Smooth muscle cell (in vitro differentiated cells): ENCODE measurements around the gene PDZD2. TPM values are rescaled to one million over a fixed set of nuclear protein-coding genes. Genes with fewer than 3 reads are reported as not detected.

ENCODE experiments used
- DNase-seq: peaks from one replicate; lab custom pipeline; 2025; ENCODE audit not compliant: unreplicated experiment; lab: John Stamatoyannopoulos, UW
- H2AFZ ChIP-seq: fragments of 200-600 bp; sonication (generic); 2 replicates; pipeline ENCODE4 v1.6.0; 2016; ENCODE audit warnings: antibody characterized with exemption, low read depth, mild to moderate bottlenecking
- H3F3A ChIP-seq: fragments of 200-600 bp; sonication (generic); 2 replicates; pipeline ENCODE4 v1.6.0; 2017; ENCODE audit warnings: antibody characterized with exemption, low read depth
- H3K27ac ChIP-seq: fragments of 200-600 bp; sonication (generic); 2 replicates; pipeline ENCODE4 v1.5.1; 2016; ENCODE audit warnings: low read depth, mild to moderate bottlenecking
- H3K27me3 ChIP-seq: fragments of 200-600 bp; sonication (generic); 2 replicates; pipeline ENCODE4 v1.6.1; 2016; ENCODE audit warnings: low read depth, mild to moderate bottlenecking
- H3K36me3 ChIP-seq: fragments of 200-600 bp; sonication (generic); 2 replicates; pipeline ENCODE4 v1.5.1; 2016; ENCODE audit warnings: low read depth
- H3K4me1 ChIP-seq: fragments of 200-600 bp; sonication (generic); 2 replicates; pipeline ENCODE4 v1.5.1; 2016; ENCODE audit warnings: low read depth
- H3K4me2 ChIP-seq: fragments of 200-600 bp; sonication (generic); 2 replicates; pipeline ENCODE4 v1.6.0; 2016; ENCODE audit warnings: mild to moderate bottlenecking
- H3K4me3 ChIP-seq: fragments of 200-600 bp; sonication (generic); 2 replicates; pipeline ENCODE4 v1.5.1; 2016; ENCODE audit warnings: mild to moderate bottlenecking
- H3K79me2 ChIP-seq: fragments of 200-600 bp; sonication (generic); 2 replicates; pipeline ENCODE4 v1.6.0; 2016; ENCODE audit warnings: low read depth, mild to moderate bottlenecking
- H3K9ac ChIP-seq: fragments of 200-600 bp; sonication (generic); 2 replicates; pipeline ENCODE4 v1.6.0; 2016; ENCODE audit warnings: low read depth
- H3K9me3 ChIP-seq: fragments of 200-600 bp; sonication (generic); replicated peaks from 2 replicates; pipeline ENCODE4 v1.5.1; 2016; ENCODE audit warnings: low read depth
- H4K20me1 ChIP-seq: fragments of 200-600 bp; sonication (generic); 2 replicates; pipeline ENCODE4 v1.6.0; 2016; ENCODE audit warnings: low read depth
- CTCF ChIP-seq: fragments of 200-600 bp; sonication (generic); IDR thresholded peaks from 2 replicates; pipeline ENCODE4 v1.5.1; 2017; ENCODE audit warnings: borderline replicate concordance, mild to moderate bottlenecking, antibody characterized with exemption; ENCODE audit not compliant: insufficient read depth, poor library complexity, severe bottlenecking
- WGBS: methylation state at CpG from one replicate; pipeline ENCODE4 v1.1.7; 2016; ENCODE audit warnings: low lambda C conversion rate; 5-methylcytosine and 5-hydroxymethylcytosine counted together
- polyA plus RNA-seq: library from polyadenylated mRNA; unstranded; fragments of >200 nt; fragmentation: Nextera tagmentation; extraction: Ambion mirVana; gene quantifications from 2 replicates; pipeline ENCODE4 v1.2.1, GENCODE V29; 2016
- total RNA-seq: library from RNA; depleted of rRNA; stranded (reverse); fragments of >200 nt; gene quantifications from 2 replicates; pipeline ENCODE4 v1.2.3, GENCODE V29; 2014

The PDZD2 gene
- total and polyA plus RNA-seq, 2 experiments from 2014 or later: 3.2 to 4.1 TPM

DNA sequence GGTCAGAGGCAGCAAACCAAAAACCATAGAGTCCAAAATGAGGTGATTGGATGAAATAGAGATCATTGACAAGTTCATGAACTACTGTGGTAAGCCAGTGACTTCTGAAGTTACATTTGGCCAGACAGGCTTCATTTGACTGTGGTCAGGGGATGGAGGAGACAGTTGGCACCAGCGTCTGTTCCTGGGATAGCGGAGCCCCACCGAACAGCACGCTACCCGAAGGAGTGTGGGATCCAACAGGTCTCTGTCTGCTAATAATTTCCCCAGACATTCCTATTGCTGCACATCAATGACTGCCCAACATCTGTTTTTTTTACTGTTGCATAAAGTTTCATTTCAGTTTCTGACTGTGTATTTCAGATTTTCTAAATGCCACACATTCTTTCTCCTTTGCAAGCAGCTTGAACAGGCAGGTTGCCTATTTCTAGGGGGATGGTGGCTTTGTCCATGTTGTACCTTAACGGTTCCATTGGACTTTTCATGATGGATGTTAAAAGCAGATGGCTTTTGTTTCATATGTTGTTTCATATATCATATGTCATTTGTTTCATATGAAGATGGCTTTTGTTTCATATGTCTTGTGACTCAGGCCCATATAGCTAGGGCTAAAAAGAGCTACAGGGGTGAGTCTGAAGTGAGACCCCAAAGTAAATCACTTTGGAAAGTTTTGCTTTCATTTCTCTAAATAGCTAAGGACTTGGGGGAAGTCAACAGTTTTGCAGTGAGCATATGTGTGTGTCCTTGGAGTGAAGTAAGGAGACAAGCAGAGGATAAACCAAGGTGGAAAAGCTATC lies 354.4 kb downstream of the PDZD2 start:
- peaks cover 12% of the 10 kb centered on the region for H3F3A ChIP-seq
- H3K4me1 ChIP-seq: peaks cover 6% of the 10 kb centered on the region
- no peaks in the 10 kb centered on the region for H4K20me1 ChIP-seq
- no peak for DNase-seq
- no peaks in the 10 kb centered on the region for H3K9me3 ChIP-seq
- H3K4me3 ChIP-seq: no peak overlapping the region
- H3K79me2 ChIP-seq: no peaks in the 10 kb centered on the region
- no peak overlapping the region for H3K9ac ChIP-seq
- H3K4me2 ChIP-seq: peak overlapping the region; percentile 6
- H3K36me3 ChIP-seq: no peaks in the 10 kb centered on the region
- no peaks in the 10 kb centered on the region for H3K27me3 ChIP-seq
- no peak overlapping the region for H2AFZ ChIP-seq
- no peak for TF ChIP-seq CTCF
- WGBS: 85% methylated on average over 6 of the region's 6 CpGs
- H3K27ac ChIP-seq: no peak overlapping the region

- Histone ChIP-seq H3K27ac (no peak overlapping the region), H3K79me2 (no peaks in the 10 kb centered on the region), H3K4me2 (no peak overlapping the region), H3K4me3 (no peak overlapping the region), H3K27me3 (no peaks in the 10 kb centered on the region), H3K36me3 (no peaks in the 10 kb centered on the region), H4K20me1 (no peaks in the 10 kb centered on the region), H3K9ac (no peak overlapping the region), H3K9me3 (no peaks in the 10 kb centered on the region), H3F3A (peaks cover 12% of the 10 kb centered on the region), H3K4me1 (peaks cover 6% of the 10 kb centered on the region), H2AFZ (no peak overlapping the region)
- no peak for DNase-seq
- WGBS: 84% methylated on average over 4 of the region's 4 CpGs
- TF ChIP-seq CTCF: no peak
Observed at GRCh38 chr5:31995006-31995405, 356.1 kb downstream of the PDZD2 start.

- Histone ChIP-seq H3K9ac (no peak overlapping the region), H3K4me3 (no peak overlapping the region), H3K36me3 (no peaks in the 10 kb centered on the region), H3F3A (peaks cover 10% of the 10 kb centered on the region), H3K27me3 (no peaks in the 10 kb centered on the region), H3K4me1 (no peaks in the 10 kb centered on the region), H4K20me1 (no peaks in the 10 kb centered on the region), H3K9me3 (no peaks in the 10 kb centered on the region), H2AFZ (no peak overlapping the region), H3K4me2 (no peak overlapping the region), H3K79me2 (no peaks in the 10 kb centered on the region), H3K27ac (no peak overlapping the region)
- no peak for DNase-seq
- TF ChIP-seq CTCF: no peak
- WGBS: 88% methylated on average over 7 of the region's 7 CpGs
Observed at GRCh38 chr5:31995714-31996113, 356.8 kb downstream of the PDZD2 start.

- Histone ChIP-seq H3K27ac (no peak overlapping the region), H3F3A (no peaks in the 10 kb centered on the region), H3K36me3 (no peaks in the 10 kb centered on the region), H3K4me1 (no peaks in the 10 kb centered on the region), H3K9me3 (no peaks in the 10 kb centered on the region), H2AFZ (no peak overlapping the region), H3K9ac (no peak overlapping the region), H3K4me2 (no peak overlapping the region), H3K79me2 (no peaks in the 10 kb centered on the region), H3K27me3 (no peaks in the 10 kb centered on the region), H3K4me3 (no peak overlapping the region), H4K20me1 (no peaks in the 10 kb centered on the region)
- no peak for TF ChIP-seq CTCF
- WGBS: 96% methylated on average over 5 of the region's 5 CpGs
- no peak for DNase-seq
Observed at GRCh38 chr5:31996909-31997308, 358.0 kb downstream of the PDZD2 start.
